HPDE6-E6E7 (cell line): ENCODE data around the gene PDE4A.
A peak's percentile ranks its signal among the peaks of the same experiment; 100 is the strongest.
"Not testable (repeated sequence)": the region's sequence is repeated elsewhere in the genome, so short reads cannot be mapped to it uniquely, and the experiment has no call there.

Experiments used
- DNase-seq: peaks from one replicate; pipeline ENCODE4 v3.0.0; 2011; ENCODE audit warnings: missing footprints; ENCODE audit errors: extremely low spot score

PDE4A gene

DNA sequence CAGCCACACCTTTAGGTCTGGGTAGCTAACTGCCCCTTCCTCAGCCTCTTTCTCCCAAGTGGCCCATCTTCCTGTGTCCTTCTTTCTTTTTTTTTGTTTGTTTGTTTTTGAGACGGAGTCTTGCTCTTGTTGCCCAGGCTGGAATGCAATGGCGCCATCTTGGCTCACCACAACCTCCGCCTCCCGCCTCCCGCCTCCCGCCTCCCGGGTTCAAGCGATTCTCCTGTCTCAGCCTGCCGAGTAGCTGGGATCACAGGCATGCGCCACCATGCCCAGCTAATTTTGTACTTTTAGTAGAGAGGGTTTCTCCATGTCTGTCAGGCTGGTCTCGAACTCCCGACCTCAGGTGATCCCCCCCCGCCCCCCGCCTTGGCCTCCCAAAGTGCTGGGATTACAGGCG lies 41.7 kb downstream of the PDE4A start:
- DNase-seq: not testable (repeated sequence)

GRCh38 chr19:10462557-10462956 lies 42.2 kb downstream of the PDE4A start:
- no peak for DNase-seq

DNA sequence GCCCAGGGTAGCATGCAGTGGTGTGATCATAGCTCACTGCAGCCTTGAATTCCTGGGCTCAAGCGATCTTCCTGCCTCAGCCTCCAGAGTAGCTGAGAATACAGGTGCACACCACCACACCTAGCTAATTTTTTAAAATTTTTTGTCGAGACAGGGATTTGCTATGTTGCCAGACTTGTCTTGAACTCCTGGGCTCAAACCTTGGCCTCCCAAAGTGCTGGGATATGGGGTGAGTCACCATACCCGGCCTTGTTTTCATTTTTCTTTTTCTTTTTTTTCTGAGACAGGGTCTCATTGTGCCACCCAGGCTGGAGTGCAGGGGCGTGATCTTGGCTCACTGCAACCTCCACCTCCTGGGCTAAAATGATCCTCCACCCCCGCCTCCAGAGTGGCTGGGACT lies 44.1 kb downstream of the PDE4A start:
- DNase-seq: no peak

GRCh38 chr19:10467104-10467706 lies 46.9 kb downstream of the PDE4A start:
- DNase-seq: no peak

GRCh38 chr19:10468133-10468532 lies 47.8 kb downstream of the PDE4A start:
- DNase-seq: no peak

DNA sequence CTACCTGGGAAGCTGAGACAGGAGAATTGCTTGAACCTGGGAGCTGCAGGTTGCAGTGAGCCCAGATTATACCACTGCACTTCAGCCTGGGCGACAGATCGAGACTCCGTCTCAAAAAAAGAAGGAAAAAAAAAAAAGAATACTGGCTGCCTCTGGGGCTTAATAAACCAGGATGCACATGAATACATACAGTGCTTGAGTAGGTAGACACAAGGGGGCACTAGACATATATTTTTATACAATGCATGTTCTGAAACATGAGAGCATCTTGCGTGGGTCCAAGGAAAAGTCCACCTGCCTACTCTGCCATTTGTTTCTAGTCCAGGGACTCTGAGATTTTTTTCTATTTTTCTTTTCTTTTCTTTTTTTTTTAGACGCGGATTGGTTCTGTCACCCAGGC lies 51.6 kb downstream of the PDE4A start:
- DNase-seq: no peak

- DNase-seq: no peak
These were observed 52.9 kb downstream of the PDE4A start for GRCh38 chr19:10473192-10473591.

GRCh38 chr19:10474962-10475451 lies 54.7 kb downstream of the PDE4A start:
- no peak for DNase-seq

DNA sequence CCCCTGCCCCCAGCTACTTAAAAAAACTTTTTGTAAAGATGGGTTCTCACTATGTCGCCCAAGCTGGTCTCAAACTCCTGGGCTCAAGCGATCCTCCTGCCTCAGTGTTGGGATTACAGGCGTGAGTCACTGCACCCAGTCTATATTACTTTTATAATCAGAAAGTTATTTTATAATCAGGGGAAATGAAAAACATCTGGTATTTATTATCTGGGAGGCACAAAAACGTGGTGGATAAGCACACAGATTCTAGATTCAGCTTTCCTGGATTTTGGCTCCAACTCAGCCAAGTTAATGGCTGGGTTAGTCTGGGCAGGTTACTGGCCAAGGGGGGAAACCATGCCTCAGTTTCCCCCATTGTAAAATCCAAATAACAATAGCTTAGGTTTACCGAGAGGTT lies 58.1 kb downstream of the PDE4A start:
- DNase-seq: no peak

DNA sequence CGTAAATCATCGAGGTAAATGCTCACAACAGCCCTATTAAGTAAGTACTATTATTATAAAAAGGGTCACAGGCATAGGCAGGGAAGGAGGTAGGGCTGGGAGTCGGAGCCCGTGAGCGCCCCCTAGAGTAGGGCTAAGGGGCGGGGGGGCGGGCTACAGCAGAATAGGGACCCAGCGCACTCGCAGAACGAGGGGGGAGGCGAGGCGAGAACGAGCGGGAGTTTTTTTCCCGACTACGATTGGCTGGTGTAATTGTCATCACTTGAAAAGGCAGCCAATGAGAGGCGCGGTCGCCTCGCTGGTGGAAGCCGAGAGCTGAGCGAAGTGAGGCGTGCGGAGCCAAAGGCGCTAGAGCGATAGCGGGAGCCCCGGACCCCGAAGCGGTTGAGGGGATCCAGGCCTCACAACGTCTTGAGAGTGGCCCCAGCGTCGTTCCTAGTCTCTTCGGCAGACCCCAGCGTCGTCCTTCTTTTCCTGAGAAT lies 58.6 kb downstream of the PDE4A start:
- DNase-seq: peak; percentile 86

GRCh38 chr19:10486551-10486950 lies 66.2 kb downstream of the PDE4A start:
- DNase-seq: no peak

- DNase-seq: no peak
These were observed 71.2 kb downstream of the PDE4A start for GRCh38 chr19:10491472-10492047.

DNA sequence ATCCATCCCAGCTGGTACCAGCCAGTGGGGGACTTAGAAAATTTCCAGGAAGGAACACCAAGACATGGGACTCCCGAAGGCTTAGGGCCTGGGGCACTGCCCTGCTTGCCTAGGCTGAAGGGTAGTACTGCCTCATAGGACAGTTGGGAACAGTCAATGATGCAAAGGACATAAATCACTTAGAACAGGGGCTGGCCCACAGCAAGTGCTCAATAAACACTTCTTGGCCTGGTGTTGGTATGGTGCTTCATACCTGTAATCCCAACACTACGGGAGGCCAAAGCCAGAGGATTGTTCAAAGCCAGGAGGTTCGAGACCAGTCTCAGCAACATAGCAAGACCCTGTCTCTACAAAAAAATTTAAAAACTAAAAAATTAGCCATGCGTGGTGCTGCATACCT lies 77.0 kb downstream of the PDE4A start:
- DNase-seq: no peak

DNA sequence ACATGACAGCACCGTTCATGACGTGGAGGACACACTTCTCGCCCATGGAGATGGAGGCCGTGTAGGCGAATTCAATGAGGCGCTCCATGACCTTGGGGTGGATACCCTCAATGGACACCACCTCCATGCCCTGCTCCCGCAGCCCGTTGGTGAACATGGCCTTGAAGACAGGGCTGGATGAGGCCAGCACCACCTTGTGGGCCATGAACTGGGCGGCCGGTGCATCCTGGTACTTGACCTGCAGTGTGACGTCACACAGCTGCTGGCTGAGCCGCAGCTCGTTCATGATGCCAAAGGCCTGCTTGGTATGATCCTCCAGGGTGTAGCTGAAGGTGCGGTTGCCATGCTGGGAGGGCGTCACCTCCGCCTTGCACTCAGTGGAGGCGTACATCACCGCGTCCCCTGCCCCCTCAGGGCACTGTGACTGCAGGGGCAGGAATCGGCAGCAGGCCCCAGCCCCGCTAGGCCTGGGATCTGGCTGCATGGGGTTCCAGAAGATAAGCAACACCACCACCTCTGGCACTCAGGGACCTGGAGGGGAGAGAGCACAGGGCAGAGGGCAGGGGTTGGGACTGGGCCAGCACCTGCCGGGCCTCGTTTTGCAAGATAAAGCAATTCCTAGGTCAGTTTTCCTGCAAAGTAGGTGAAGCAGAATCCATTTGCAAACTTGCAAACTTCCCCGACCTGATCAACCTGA lies 79.4 kb downstream of the PDE4A start:
- DNase-seq: no peak

DNA sequence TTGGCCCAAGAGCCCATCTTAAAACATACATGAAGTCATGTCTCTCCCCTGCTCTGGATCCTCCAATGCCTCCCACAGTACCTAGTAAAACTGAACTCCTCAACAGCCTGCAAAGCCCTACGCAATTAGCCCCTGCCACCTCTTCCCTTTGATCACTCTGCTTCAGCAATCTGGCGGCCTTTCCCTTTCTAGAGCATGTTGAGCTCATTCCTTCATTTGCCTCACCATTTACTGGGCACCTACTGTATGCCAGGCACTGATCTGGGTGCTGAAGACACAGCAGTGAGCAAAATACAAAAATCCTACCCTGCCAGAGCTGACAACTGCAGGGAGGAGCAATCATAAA lies 79.9 kb downstream of the PDE4A start:
- DNase-seq: no peak

DNA sequence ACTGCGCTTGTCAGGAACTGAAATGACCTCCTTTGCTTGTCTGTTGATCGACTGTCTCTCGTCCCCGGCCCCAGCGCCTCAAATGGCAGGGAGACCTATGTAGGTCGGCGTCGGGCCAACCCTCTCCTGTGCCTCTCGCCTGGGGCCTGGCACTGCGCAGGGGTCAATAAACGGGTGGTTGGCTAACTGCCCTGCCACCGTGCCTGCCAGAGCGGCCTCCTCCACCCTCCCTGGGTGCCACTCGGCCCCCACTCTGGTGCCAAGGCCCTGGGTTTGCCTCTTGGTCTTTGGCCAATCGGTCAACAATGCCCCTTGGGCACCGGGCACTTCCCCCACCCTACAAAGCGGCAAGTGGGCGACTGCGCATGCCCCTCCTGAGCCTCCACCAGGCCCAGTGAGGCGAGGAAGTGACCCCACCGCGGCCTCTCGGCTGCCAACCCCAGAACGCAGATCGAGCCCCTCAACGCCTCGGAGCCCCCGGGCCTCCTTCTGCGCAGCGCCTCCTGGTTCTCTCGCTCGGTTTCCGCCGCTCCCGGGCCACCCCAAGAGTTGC lies 81.7 kb downstream of the PDE4A start:
- no peak for DNase-seq

DNA sequence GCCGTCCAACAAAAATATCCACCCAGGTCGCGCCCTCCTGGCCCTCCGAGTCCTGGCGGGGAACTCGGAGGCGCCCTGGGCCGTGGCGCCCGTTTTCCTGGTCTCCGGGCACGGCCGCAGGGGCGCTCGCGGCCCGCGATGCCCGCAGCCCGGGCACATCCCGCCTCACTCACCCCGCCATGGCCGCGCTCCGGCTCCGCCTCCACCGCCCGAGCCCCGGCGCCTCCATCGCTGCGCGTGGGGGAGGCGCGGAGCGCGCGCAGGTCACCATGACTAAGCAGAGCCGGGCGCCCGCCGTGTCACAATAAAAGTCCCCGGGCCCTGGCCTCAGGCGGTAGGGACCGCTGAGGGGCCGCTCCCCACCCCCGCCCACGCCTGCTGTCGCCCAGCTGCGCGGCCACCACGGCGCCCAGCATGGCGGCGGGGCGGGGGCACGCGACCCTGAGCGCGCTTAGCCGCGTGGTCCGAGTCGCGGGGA lies 82.2 kb downstream of the PDE4A start:
- peak; percentile 86 for DNase-seq

DNA sequence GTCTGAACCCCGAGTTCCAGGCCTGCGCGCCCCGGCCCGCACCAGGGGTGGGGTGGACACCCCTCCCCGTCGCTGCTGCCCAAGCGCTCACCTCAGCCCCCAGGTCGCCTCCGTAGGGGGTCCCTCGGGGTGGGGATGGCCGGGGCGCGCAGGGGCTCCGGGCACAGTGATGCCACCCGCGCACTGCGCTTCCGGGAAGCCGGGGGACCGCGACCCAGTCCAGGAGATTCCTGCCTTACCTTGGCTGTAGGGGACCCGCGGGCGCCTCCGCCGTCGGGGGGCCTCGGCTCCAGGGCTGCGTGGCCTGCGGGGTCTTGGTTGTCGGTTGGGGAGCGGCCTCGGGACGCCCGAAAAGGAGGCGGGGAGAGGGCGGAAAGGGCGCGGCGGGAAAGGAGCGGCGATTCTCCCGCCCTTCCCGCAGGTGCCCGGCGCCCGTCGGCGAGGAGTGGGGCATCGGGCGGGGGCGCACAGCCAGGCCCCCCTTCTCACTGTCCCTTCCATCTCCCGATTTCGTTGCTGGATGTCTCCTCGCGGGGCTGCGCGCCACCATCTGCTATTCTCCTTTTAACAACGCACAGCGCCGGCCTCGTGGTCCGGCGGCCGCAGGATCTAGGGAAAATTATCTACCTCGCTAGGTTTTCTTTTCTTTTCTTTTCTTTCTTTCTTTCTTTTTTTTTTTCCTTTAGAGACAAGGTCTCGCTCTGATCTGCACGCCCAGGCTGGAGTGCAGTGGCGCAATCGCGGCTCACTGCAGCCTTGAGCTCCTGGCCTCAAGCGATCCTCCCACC lies 82.9 kb downstream of the PDE4A start, which contains the start of gene KEAP1:
Gene KEAP1 (minus strand): TSS at position 355 of the 788 bp plus-strand sequence. CDS start 3,323 bp downstream, outside the sequence.
- no peak for DNase-seq

DNA sequence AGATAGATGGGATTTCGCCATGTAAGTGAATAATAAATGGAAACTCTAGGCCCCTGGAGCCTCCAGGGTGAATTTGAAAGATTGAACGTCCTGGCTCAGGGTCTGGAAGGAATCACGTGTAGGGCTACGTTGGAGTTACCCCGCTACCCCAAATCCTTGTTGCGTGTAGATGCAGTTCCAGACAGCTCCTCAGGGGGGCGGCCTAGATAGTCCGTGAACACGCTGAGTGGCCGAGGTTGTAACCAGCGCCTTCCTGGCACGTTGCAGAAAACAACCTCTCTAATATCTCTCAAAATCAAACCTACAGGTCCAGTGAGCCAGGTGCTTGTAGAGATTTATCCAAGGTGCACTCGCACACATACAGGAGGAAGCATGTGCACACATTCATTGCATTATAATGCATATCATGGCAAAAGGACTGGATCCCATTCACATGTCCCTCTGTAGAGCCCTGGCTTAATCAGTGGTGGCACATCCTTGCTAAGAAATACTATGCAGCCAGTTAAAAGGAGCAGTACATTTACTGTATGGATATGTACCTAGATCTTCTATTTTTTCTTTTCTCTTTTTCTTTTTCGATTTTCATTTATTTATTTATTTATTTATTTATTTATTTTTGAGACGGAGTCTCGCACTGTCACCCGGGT lies 85.4 kb downstream of the PDE4A start:
- no peak for DNase-seq

GRCh38 chr19:10508036-10508435 lies 87.7 kb downstream of the PDE4A start:
- no peak for DNase-seq

DNA sequence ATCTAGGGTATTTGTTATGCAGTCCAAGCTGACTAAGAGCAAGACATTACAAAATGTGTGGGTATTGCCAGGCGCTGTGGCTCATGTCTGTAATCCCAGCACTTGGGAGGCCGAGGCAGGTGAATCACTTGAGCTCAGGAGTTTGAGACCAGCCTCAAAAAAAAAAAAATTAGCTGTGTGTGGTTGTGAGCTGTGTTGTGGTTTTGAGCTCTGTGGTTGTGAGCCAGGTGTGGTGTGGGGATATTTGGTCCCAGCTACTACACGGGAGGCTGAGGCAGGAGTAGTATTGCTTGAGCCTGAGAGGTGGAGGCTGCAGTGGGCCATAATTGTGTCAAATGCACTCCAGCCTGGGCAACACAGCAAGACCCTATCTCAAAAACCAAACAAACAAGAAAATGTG lies 88.4 kb downstream of the PDE4A start:
- DNase-seq: no peak
